CD4-positive, CD25-positive, alpha-beta regulatory T cell (primary cell): ENCODE measurements around the gene LARGE2. TPM values are rescaled to one million over a fixed set of nuclear protein-coding genes. Genes with fewer than 3 reads are reported as not detected.
A peak's percentile ranks its signal among the peaks of the same experiment; 100 is the strongest.

Experiments used
- ATAC-seq, 2 donors: fragments of 150-1000 bp; cut with Tn5 transposase; one replicate each; pipeline ENCODE4 v1.10.0; 2021; ENCODE audit warnings: low read depth in 2 of 2, moderate number of reproducible peaks in 2 of 2, moderate library complexity in 1 of 2
- DNase-seq, 3 donors: peaks; one replicate each; pipeline versions ENCODE4 v3.0.0 to v3.0.0-alpha.2; 2012 to 2022; ENCODE audit warnings: mixed read lengths in 1 of 3
- H3K27ac ChIP-seq: one replicate; pipeline ENCODE4 v1.7.0; 2013; ENCODE audit warnings: mild to moderate bottlenecking, low read length; ENCODE audit not compliant: insufficient read depth, poor library complexity, severe bottlenecking
- H3K27me3 ChIP-seq: one replicate; pipeline ENCODE4 v1.7.0; 2013; ENCODE audit warnings: low read length; ENCODE audit not compliant: control insufficient read depth, insufficient read depth
- H3K36me3 ChIP-seq: one replicate; pipeline ENCODE4 v1.7.0; 2013; ENCODE audit warnings: mild to moderate bottlenecking, low read length, moderate library complexity; ENCODE audit not compliant: control insufficient read depth, insufficient read depth
- H3K4me1 ChIP-seq: 2 replicates; pipeline ENCODE4 v1.7.0; 2013; ENCODE audit warnings: mild to moderate bottlenecking, low read length; ENCODE audit not compliant: insufficient read depth, control insufficient read depth, poor library complexity, severe bottlenecking
- H3K4me3 ChIP-seq: one replicate; pipeline ENCODE4 v1.7.0; 2013; ENCODE audit warnings: low read depth, mild to moderate bottlenecking, low read length, moderate library complexity
- H3K9me3 ChIP-seq, 2 experiments: 1 replicate in 1 of 2; 2 replicates in 1 of 2; pipeline ENCODE4 v1.7.0; 2013; ENCODE audit warnings: low read length in 2 of 2, mild to moderate bottlenecking in 1 of 2, moderate library complexity in 1 of 2; ENCODE audit not compliant: control insufficient read depth in 2 of 2
- H3K27ac Mint-ChIP-seq, 3 donors: one replicate each; pipeline ENCODE4 v1.8.0; 2020 to 2022; ENCODE audit warnings: mild to moderate bottlenecking in 3 of 3, mixed read lengths in 3 of 3, moderate library complexity in 2 of 3
- H3K27me3 Mint-ChIP-seq: one replicate; pipeline ENCODE4 v1.8.0; 2022; ENCODE audit warnings: mild to moderate bottlenecking, mixed read lengths
- H3K36me3 Mint-ChIP-seq: one replicate; pipeline ENCODE4 v1.8.0; 2020; ENCODE audit warnings: mixed read lengths
- H3K4me1 Mint-ChIP-seq, 4 donors: one replicate each; pipeline ENCODE4 v1.8.0; 2020 to 2022; ENCODE audit warnings: mixed read lengths in 4 of 4, mild to moderate bottlenecking in 1 of 4
- H3K4me3 Mint-ChIP-seq, 4 donors: one replicate each; pipeline ENCODE4 v1.8.0; 2020 to 2022; ENCODE audit warnings: mild to moderate bottlenecking in 4 of 4, mixed read lengths in 4 of 4, moderate library complexity in 3 of 4
- H3K9me3 Mint-ChIP-seq, 7 donors: one replicate each; pipeline ENCODE4 v1.8.0; 2020 to 2022; ENCODE audit warnings: mixed read lengths in 7 of 7, mild to moderate bottlenecking in 3 of 7, moderate library complexity in 2 of 7
- polyA plus RNA-seq, 4 donors: library from polyadenylated mRNA; unstranded; fragments of 300-500 nt; fragmentation: Illumina TruSeq; gene quantifications; one replicate each; pipeline ENCODE4 v1.2.3, GENCODE V29; 2021
- total RNA-seq: library from RNA; stranded (reverse); gene quantifications from one replicate; pipeline ENCODE4 v1.2.3, GENCODE V29; 2022

LARGE2 gene
- total and polyA plus RNA-seq, 5 donors from 2014 or later, result 0.65 to 4.2 (median 1.5) TPM

GRCh38 chr11:45919806-45920530 is 2.5 kb upstream of the LARGE2 start:
- Mint-ChIP-seq H3K36me3 (peaks cover 3% of the 10 kb centered on the region), H3K4me3 (peak overlapping the region; percentile 93 to 99 (median 96)), H3K27ac (peak overlapping the region in 2 of 3 donors; percentile 32 to 93), H3K4me1 (peaks cover 0 to 75% (median 38%) of the 10 kb centered on the region in 4 donors), H3K27me3 (peaks cover 37% of the 10 kb centered on the region), H3K9me3 (peaks cover 0 to 2% (median 0%) of the 10 kb centered on the region in 7 donors)
- Histone ChIP-seq H3K36me3 (peaks cover 12% of the 10 kb centered on the region), H3K9me3 (no peaks in the 10 kb centered on the region), H3K27ac (no peak overlapping the region), H3K4me1 (peaks cover 62% of the 10 kb centered on the region), H3K4me3 (no peak overlapping the region), H3K27me3 (no peaks in the 10 kb centered on the region)
- DNase-seq (no peak), ATAC-seq (no peak)

GRCh38 chr11:45920531-45921477 is 1.7 kb upstream of the LARGE2 start:
- H3K27ac Mint-ChIP-seq, result no peak overlapping the region
- no peak overlapping the region for H3K27ac ChIP-seq
- peaks cover 0 to 70% (median 36%) of the 10 kb centered on the region in 4 donors for H3K4me1 Mint-ChIP-seq
- H3K27me3 Mint-ChIP-seq, result peaks cover 37% of the 10 kb centered on the region
- H3K36me3 Mint-ChIP-seq, result peaks cover 3% of the 10 kb centered on the region
- peaks cover 58% of the 10 kb centered on the region for H3K4me1 ChIP-seq
- no peak overlapping the region for H3K4me3 ChIP-seq
- H3K9me3 ChIP-seq, result no peaks in the 10 kb centered on the region
- peaks cover 3% of the 10 kb centered on the region for H3K36me3 ChIP-seq
- H3K27me3 ChIP-seq, result no peaks in the 10 kb centered on the region
- ATAC-seq, result no peak
- no peak for DNase-seq
- H3K9me3 Mint-ChIP-seq, result peaks cover 0 to 2% (median 0%) of the 10 kb centered on the region in 7 donors
- H3K4me3 Mint-ChIP-seq, result peak overlapping the region; percentile 93 to 97 (median 94)

GRCh38 chr11:45921561-45922424 is 663 bp upstream of the LARGE2 start:
- Mint-ChIP-seq H3K27ac (peak overlapping the region in 1 of 3 donors; percentile 88), H3K4me3 (peak overlapping the region; percentile 93 to 97 (median 94)), H3K9me3 (peaks cover 0 to 2% (median 0%) of the 10 kb centered on the region in 7 donors), H3K36me3 (peaks cover 3% of the 10 kb centered on the region), H3K27me3 (peaks cover 37% of the 10 kb centered on the region), H3K4me1 (peaks cover 0 to 60% (median 28%) of the 10 kb centered on the region in 4 donors)
- Histone ChIP-seq H3K36me3 (no peaks in the 10 kb centered on the region), H3K27me3 (no peaks in the 10 kb centered on the region), H3K27ac (peak overlapping the region; percentile 14), H3K4me1 (peaks cover 49% of the 10 kb centered on the region), H3K9me3 (no peaks in the 10 kb centered on the region), H3K4me3 (no peak overlapping the region)
- DNase-seq, result peak in 1 of 3 donors; percentile 20
- no peak for ATAC-seq

- Histone ChIP-seq H3K27ac (no peak overlapping the region), H3K9me3 (no peaks in the 10 kb centered on the region), H3K4me1 (peaks cover 39% of the 10 kb centered on the region), H3K4me3 (no peak overlapping the region), H3K36me3 (no peaks in the 10 kb centered on the region), H3K27me3 (no peaks in the 10 kb centered on the region)
- Mint-ChIP-seq H3K36me3 (peaks cover 3% of the 10 kb centered on the region), H3K4me3 (peak overlapping the region; percentile 52 to 94 (median 81)), H3K27ac (peak overlapping the region; percentile 57 to 79 (median 70)), H3K4me1 (peaks cover 0 to 55% (median 19%) of the 10 kb centered on the region in 4 donors), H3K9me3 (peaks cover 0 to 2% (median 0%) of the 10 kb centered on the region in 7 donors), H3K27me3 (peaks cover 33% of the 10 kb centered on the region)
- ATAC-seq (no peak), DNase-seq (no peak)
Observed at GRCh38 chr11:45924036-45924915, 1.8 kb downstream of the LARGE2 start.

GRCh38 chr11:45924927-45925326 is 2.5 kb downstream of the LARGE2 start:
- H3K9me3 ChIP-seq, result no peaks in the 10 kb centered on the region
- H3K4me3 Mint-ChIP-seq, result peak overlapping the region in 2 of 4 donors; percentile 52 to 94
- peaks cover 0 to 2% (median 0%) of the 10 kb centered on the region in 7 donors for H3K9me3 Mint-ChIP-seq
- H3K27me3 Mint-ChIP-seq, result peaks cover 31% of the 10 kb centered on the region
- H3K27me3 ChIP-seq, result no peaks in the 10 kb centered on the region
- no peak overlapping the region for H3K4me3 ChIP-seq
- no peaks in the 10 kb centered on the region for H3K36me3 ChIP-seq
- H3K27ac Mint-ChIP-seq, result peak overlapping the region in 1 of 3 donors; percentile 36
- peaks cover 3 to 55% (median 19%) of the 10 kb centered on the region in 4 donors for H3K4me1 Mint-ChIP-seq
- H3K36me3 Mint-ChIP-seq, result peaks cover 5% of the 10 kb centered on the region
- DNase-seq (no peak), ATAC-seq (no peak)
- H3K4me1 ChIP-seq, result peaks cover 39% of the 10 kb centered on the region
- H3K27ac ChIP-seq, result no peak overlapping the region

GRCh38 chr11:45925550-45925949 is 3.1 kb downstream of the LARGE2 start:
- Histone ChIP-seq H3K4me3 (no peak overlapping the region), H3K4me1 (peaks cover 41% of the 10 kb centered on the region), H3K27me3 (no peaks in the 10 kb centered on the region), H3K27ac (no peak overlapping the region), H3K9me3 (no peaks in the 10 kb centered on the region), H3K36me3 (no peaks in the 10 kb centered on the region)
- Mint-ChIP-seq H3K27ac (no peak overlapping the region), H3K9me3 (peaks cover 0 to 2% (median 0%) of the 10 kb centered on the region in 7 donors), H3K36me3 (peaks cover 8% of the 10 kb centered on the region), H3K4me1 (peaks cover 6 to 56% (median 23%) of the 10 kb centered on the region in 4 donors), H3K27me3 (peaks cover 25% of the 10 kb centered on the region), H3K4me3 (peak overlapping the region in 2 of 4 donors; percentile 52 to 54)
- ATAC-seq, result no peak
- DNase-seq, result no peak
